Motor neuron (in vitro differentiated cells): ENCODE results near the gene S100A12. TPM values are rescaled to one million over a fixed set of nuclear protein-coding genes. Genes with fewer than 3 reads are reported as not detected.
A peak's percentile ranks its signal among the peaks of the same experiment; 100 is the strongest.

Experiments
- ATAC-seq, 8 experiments: fragments of 200-7000 bp; cut with Tn5 transposase; replicated peaks in 6 of 8; 2 replicates each; pipeline ENCODE4 v1.8.0; 2021; ENCODE audit warnings: mild to moderate bottlenecking in 8 of 8, moderate library complexity in 8 of 8
- H3K27ac ChIP-seq, 2 donors: fragments of 250-450 bp; sonication (Bioruptor Pico); 2 replicates each; pipeline ENCODE4 v1.9.0; 2021; ENCODE audit warnings: antibody characterized with exemption in 2 of 2, mild to moderate bottlenecking in 2 of 2, moderate library complexity in 1 of 2
- H3K4me1 ChIP-seq, 2 donors: fragments of 250-450 bp; sonication (Bioruptor Pico); replicated peaks in 1 of 2; 2 replicates each; pipeline ENCODE4 v1.6.1; 2021; ENCODE audit warnings: antibody characterized with exemption in 2 of 2, mild to moderate bottlenecking in 2 of 2, moderate library complexity in 1 of 2
- H3K4me3 ChIP-seq, 5 donors: fragments of 250-450 bp; sonication (Bioruptor Pico); 2 replicates each; pipeline ENCODE4 v1.9.0; 2021; ENCODE audit warnings: antibody characterized with exemption in 5 of 5, mild to moderate bottlenecking in 5 of 5, moderate library complexity in 4 of 5
- WGBS, 10 experiments: fragments of 450-650 bp; shearing (Covaris generic); methylation state at CpG; one replicate each; pipeline ENCODE4 v1.0.0; 2022; 5-methylcytosine and 5-hydroxymethylcytosine counted together
- in situ Hi-C, 9 experiments: fragments of 400-800 bp; cut with MboI; loops; one replicate each; pipeline ENCODE4 v1.15.0; 2021; ENCODE audit warnings: low sequenced_read_pairs in 9 of 9, low pct_unique_long_range_greater_than_20kb in 2 of 9; ENCODE audit not compliant: unreplicated experiment in 9 of 9
- total RNA-seq, 8 experiments: library from RNA; unstranded; fragments of 300-600 nt; gene quantifications; 2 replicates each; pipeline versions ENCODE4 v1.2.3 to v1.2.4, GENCODE V29; 2022

S100A12 gene
- total RNA-seq, 8 experiments from 2014 or later = not detected

DNA sequence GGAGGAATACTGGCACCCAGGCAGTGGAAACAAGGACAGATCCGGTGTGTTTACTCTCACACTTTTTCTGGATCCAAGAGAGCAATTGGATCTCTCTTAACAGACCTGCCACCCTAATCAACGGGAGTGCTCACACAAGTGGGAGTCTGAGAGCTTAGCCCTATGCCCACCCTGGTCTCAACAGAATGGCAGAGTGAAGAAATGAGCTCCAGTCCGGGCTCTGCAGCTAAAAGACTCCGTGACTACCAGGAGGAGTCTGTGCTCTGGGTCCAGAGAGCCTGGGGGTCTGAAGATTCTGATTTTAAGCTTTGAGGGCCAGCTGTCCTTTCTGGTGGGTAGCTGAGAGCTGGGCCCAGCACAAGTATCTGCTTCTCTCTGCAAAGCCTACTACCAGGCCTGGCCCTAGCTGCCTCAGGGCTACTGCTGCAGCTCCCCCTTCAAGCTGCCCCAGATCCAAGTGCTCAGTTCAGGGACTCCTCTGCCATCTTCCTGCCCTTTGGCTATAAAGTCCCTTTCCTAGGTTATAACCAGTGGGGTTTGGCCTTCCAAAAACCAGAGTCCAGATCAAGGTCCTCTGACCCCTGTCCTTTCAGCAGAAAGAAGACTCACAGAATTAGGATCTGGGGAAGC lies 13.8 kb downstream of the S100A12 start:
- H3K27ac ChIP-seq = no peak overlapping the region
- in situ Hi-C loops = loop anchor here in 3 of 9 experiments (25.0 kb wide), 2 partner anchors 126 to 626 kb away; partner anchors contain the start of genes JTB (in 1 of the 3), RAB13 (in 1 of the 3) and RPS27 (in 1 of the 3)
- ATAC-seq = no peak
- WGBS, 10 experiments = 38 to 68% (median 51%) methylated on average over 1 to 4 of the region's 4 CpGs; no CpG with 5 or more reads in 4 of the 10 experiments
- H3K4me1 ChIP-seq = no peaks in the 10 kb centered on the region
- no peak overlapping the region for H3K4me3 ChIP-seq

DNA sequence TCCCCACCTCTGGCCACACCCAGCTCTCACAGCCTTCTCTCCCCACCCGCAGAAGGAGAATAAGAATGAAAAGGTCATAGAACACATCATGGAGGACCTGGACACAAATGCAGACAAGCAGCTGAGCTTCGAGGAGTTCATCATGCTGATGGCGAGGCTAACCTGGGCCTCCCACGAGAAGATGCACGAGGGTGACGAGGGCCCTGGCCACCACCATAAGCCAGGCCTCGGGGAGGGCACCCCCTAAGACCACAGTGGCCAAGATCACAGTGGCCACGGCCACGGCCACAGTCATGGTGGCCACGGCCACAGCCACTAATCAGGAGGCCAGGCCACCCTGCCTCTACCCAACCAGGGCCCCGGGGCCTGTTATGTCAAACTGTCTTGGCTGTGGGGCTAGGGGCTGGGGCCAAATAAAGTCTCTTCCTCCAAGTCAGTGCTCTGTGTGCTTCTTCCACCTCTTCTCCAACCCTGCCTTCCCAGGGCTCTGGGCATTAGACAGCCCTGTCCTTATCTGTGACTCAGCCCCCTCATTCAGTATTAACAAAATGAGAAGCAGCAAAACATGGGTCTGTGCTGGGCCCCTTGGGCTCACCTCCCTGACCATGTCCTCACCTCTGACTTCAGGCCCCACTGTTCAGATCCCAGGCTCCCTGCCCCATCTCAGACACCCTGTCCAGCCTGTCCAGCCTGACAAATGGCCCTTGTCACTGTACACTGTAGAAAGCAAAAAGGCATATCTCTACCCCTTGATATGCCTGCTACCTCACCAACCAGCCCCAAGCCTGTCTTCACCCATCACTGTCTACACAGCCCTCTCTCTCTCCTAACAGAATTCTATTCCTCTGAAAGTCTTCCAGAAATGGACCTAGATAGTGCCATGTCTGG lies 14.6 kb downstream of the S100A12 start:
- Histone ChIP-seq H3K27ac (no peak overlapping the region), H3K4me1 (no peaks in the 10 kb centered on the region), H3K4me3 (no peak overlapping the region)
- in situ Hi-C loops = loop anchor here in 3 of 9 experiments (25.0 kb wide), 2 partner anchors 126 to 626 kb away; partner anchors contain the start of genes JTB (in 1 of the 3), RAB13 (in 1 of the 3) and RPS27 (in 1 of the 3)
- WGBS, 10 experiments = 20 to 100% (median 74%) methylated on average over 1 to 9 of the region's 11 CpGs; no CpG with 5 or more reads in 3 of the 10 experiments
- ATAC-seq = no peak

DNA sequence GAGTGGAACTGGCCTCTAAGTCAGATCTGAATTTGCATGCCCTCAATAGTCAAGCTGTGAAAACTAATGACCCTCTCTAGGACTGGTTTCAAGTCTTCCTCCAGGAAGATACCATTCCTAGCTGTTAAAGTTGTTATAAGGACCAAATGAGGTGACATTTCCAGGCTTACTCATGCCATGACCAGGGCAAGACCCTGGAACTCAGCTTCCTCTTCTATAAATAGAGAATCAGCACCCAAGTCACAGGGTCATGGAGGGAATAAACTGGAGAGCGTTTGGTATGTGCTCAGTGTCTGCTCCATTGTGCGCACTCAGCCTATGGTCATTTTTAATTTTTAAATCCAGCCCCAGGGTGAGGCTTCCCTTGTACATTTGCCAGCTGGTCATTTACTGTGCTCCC lies 15.2 kb downstream of the S100A12 start:
- WGBS, 10 experiments = 20 to 93% (median 83%) methylated on average over 1 to 2 of the region's 2 CpGs; no CpG with 5 or more reads in 3 of the 10 experiments
- H3K4me1 ChIP-seq = no peaks in the 10 kb centered on the region
- H3K27ac ChIP-seq = no peak overlapping the region
- in situ Hi-C loops = loop anchor here in 3 of 9 experiments (25.0 kb wide), 2 partner anchors 127 to 627 kb away; partner anchors contain the start of genes JTB (in 1 of the 3), RAB13 (in 1 of the 3) and RPS27 (in 1 of the 3)
- H3K4me3 ChIP-seq = no peak overlapping the region
- ATAC-seq = peak in 2 of 8 experiments; percentile 50 to 64

DNA sequence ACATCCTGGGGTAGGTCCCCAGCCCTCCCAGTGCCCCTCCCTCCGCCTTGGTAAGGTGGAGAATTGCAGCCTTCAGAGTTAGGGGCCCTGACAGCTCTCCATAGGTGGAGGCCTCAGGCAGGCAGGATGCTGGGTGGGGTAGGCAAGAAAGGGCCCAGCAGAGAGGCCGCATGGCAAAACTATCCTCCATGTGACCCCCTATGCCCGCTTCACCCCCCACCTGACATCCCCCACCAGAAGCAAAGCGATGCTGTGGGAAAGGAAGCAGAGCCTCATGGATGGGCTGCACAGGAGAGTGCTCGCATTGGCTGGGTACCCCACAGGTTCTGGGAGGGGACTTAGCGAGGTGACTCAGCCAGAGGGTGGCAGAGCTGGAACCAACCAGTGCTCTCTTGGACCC lies 16.2 kb downstream of the S100A12 start:
- 68 to 100% methylated on average over 1 to 3 of the region's 6 CpGs; no CpG with 5 or more reads in 8 of the 10 experiments for WGBS, 10 experiments
- no peak for ATAC-seq
- in situ Hi-C loops = loop anchor here in 4 of 9 experiments (10.0 to 25.0 kb wide), 3 partner anchors 128 to 628 kb away; partner anchors contain the start of genes JTB (in 1 of the 4), RAB13 (in 1 of the 4) and RPS27 (in 1 of the 4)
- Histone ChIP-seq H3K27ac (no peak overlapping the region), H3K4me3 (no peak overlapping the region), H3K4me1 (no peaks in the 10 kb centered on the region)

GRCh38 chr1:153358691-153358975 lies 16.8 kb downstream of the S100A12 start:
- H3K27ac ChIP-seq = no peak overlapping the region
- no peak overlapping the region for H3K4me3 ChIP-seq
- ATAC-seq = no peak
- WGBS, 10 experiments = 0 to 80% (median 63%) methylated on average over 1 to 3 of the region's 3 CpGs; no CpG with 5 or more reads in 4 of the 10 experiments
- in situ Hi-C loops = loop anchor here in 4 of 9 experiments (10.0 to 25.0 kb wide), 3 partner anchors 129 to 629 kb away; partner anchors contain the start of genes JTB (in 1 of the 4), RAB13 (in 1 of the 4) and RPS27 (in 1 of the 4)
- H3K4me1 ChIP-seq = no peaks in the 10 kb centered on the region

DNA sequence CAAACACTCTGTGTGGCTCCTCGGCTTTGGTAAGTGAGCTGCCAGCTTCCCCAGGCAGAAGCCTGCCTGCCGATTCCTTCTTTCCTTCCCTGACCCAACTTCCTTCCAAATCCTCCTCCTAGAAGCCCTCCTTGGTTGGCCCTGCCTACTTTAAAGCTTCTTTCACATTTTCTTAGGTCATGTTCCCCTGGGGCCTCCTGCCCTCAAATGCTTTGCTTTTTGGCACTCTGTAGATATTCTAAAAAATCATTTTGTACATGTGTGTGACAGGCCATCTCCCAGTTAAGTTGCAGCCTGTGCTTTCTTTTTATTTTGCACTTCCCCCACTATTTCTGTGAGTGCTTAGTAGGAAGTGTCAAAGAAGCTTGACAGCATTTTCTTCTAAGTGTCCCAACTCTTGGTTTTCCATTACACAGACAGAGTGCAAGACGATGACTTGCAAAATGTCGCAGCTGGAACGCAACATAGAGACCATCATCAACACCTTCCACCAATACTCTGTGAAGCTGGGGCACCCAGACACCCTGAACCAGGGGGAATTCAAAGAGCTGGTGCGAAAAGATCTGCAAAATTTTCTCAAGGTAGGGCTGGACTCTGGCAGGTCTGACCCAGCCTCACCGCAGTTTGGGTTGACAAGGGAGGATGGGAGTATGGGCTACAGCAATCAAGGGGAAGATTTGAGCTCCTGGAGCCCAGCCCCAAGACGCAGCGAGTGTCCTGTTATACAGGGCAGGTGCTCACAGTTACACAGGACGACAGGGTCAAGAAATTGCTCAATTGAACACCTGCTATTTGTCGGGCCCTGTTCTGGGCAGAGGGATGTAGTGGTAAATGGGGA lies 17.3 kb downstream of the S100A12 start, which contains the start of gene S100A9:
TSS of gene S100A9 (plus strand) at position 2 of the 838 bp plus-strand sequence. CDS start at position 432, 430 bp downstream.
- no peak within 1 kb of the TSS for H3K27ac ChIP-seq
- no peak within 1 kb of the TSS for H3K4me3 ChIP-seq
- in situ Hi-C loops = loop anchor here in 4 of 9 experiments (10.0 to 25.0 kb wide), 3 partner anchors 129 to 629 kb away; partner anchors contain the start of genes JTB (in 1 of the 4), RAB13 (in 1 of the 4) and RPS27 (in 1 of the 4)
- 14 to 81% (median 75%) methylated on average over 1 to 10 of the region's 11 CpGs; no CpG with 5 or more reads in 1 of the 10 experiments for WGBS, 10 experiments
- H3K4me1 ChIP-seq = no peaks in the 10 kb centered on the region
- ATAC-seq = no peak

DNA sequence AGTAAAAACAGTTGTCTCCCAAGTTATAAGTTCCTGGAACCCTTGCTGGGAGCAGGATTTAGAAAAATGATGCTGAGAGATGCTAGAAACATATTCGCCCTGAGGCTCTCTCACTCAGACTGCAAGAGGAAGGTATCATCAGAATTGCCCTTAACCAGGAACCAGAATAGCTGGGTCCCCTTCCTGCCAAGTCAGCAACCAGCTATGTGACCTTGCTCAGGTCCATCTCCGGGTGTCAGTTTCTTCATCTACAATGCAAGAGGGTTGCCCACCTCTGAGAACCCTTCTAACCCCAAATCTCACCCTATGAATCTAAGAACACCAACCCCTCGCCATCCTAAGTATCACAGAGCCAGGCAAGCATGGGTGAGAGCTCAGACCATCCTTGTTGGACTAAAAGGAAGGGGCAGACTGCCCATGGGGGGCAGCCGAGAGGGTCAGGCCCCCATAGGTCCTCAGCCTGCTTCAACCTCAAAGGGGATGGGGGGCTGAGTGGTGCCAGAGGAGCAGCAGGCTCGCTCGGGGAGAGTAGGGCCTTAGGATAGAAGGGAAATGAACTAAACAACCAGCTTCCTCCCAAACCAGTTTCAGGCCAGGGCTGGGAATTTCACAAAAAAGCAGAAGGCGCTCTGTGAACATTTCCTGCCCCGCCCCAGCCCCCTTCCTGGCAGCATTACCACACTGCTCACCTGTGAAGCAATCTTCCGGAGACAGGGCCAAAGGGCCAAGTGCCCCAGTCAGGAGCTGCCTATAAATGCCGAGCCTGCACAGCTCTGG lies 18.2 kb downstream of the S100A12 start:
- in situ Hi-C loops = loop anchor here in 4 of 9 experiments (10.0 to 25.0 kb wide), 3 partner anchors 130 to 630 kb away; partner anchors contain the start of genes JTB (in 1 of the 4), RAB13 (in 1 of the 4) and RPS27 (in 1 of the 4)
- Histone ChIP-seq H3K27ac (no peak overlapping the region), H3K4me3 (no peak overlapping the region), H3K4me1 (no peaks in the 10 kb centered on the region)
- no peak for ATAC-seq
- WGBS, 10 experiments = 20 to 67% (median 60%) methylated on average over 1 to 9 of the region's 10 CpGs; no CpG with 5 or more reads in 1 of the 10 experiments

- no peaks in the 10 kb centered on the region for H3K4me1 ChIP-seq
- ATAC-seq = no peak
- no peak overlapping the region for H3K4me3 ChIP-seq
- in situ Hi-C loops = loop anchor here in 4 of 9 experiments (10.0 to 25.0 kb wide), 3 partner anchors 131 to 631 kb away; partner anchors contain the start of genes JTB (in 1 of the 4), RAB13 (in 1 of the 4) and RPS27 (in 1 of the 4)
- no peak overlapping the region for H3K27ac ChIP-seq
- WGBS, 10 experiments = 16 to 100% (median 77%) methylated on average over 1 to 8 of the region's 8 CpGs; no CpG with 5 or more reads in 3 of the 10 experiments
These were observed 18.9 kb downstream of the S100A12 start for GRCh38 chr1:153356392-153357075.

DNA sequence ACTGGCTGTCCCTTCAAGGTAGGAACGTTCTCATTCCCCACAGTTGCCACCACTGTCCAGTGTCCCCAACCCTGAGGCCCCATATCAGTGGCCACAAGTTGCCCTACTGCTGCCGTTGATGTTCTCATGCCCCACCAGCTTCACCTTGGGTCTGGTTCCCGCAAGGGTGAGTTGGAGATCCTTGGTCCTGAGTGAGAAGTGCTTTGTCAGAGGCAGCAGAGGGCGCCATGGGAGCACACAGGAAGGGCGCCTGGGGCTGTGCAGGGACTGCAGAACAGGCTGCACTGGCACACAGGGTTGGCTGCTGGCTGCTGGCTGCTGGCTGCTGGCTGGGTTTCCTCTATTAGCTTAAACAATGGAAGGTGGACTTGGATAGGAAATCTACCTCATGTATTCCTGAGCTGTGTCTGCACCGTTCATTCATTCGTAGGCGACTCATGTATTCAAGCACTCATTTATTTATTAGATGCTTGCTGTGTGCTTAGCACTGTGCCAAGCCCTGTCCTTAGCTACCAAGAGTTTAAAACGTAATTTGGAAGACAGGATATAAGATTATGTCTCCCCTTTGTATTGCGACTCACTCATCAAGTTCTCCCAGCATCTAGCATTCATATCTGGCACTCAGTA lies 19.9 kb downstream of the S100A12 start:
- Histone ChIP-seq H3K4me1 (no peaks in the 10 kb centered on the region), H3K4me3 (no peak overlapping the region), H3K27ac (no peak overlapping the region)
- peak in 3 of 8 experiments; percentile 85 to 95 (median 95) for ATAC-seq
- in situ Hi-C loops = loop anchor here in 4 of 9 experiments (10.0 to 25.0 kb wide), 3 partner anchors 132 to 632 kb away; partner anchors contain the start of genes JTB (in 1 of the 4), RAB13 (in 1 of the 4) and RPS27 (in 1 of the 4)
- WGBS, 10 experiments = 6 to 78% (median 44%) methylated on average over 2 to 10 of the region's 10 CpGs; no CpG with 5 or more reads in 1 of the 10 experiments

DNA sequence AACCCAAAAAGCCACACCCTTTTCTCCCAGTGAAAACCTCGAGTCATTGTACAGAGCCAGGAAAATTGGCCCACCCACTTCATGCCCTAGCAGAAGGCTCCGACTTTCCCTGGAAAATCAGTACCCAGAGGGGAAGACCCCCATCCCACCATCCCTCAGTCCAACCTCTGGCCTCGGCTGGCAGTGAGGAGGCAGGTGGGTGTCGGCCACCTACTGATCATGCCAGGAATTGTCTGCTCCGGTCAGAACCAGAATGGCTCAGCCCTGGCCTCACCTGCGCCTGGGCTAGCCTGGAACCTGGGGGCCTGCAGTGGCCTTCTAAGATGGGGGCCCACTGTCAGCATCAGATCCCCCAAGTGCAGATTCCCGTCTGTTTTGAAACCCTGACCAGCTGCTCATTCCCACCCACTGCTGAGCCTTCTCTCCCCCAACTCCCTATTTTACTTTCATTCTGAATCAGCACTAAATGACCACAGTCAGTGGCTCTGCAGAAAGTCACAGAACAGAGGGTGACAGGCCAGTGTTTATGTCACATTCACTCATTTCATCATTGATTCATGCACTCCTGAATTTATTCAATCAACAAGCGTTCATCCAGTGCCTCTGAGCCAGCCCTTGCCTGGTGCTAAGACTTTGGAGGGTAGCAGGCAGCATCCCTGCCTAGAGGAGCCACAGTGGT lies 20.8 kb downstream of the S100A12 start:
- ATAC-seq = no peak
- H3K27ac ChIP-seq = no peak overlapping the region
- 40 to 81% (median 69%) methylated on average over 1 to 6 of the region's 8 CpGs; no CpG with 5 or more reads in 3 of the 10 experiments for WGBS, 10 experiments
- H3K4me1 ChIP-seq = no peaks in the 10 kb centered on the region
- H3K4me3 ChIP-seq = no peak overlapping the region
- in situ Hi-C loops = loop anchor here in 4 of 9 experiments (10.0 to 25.0 kb wide), 3 partner anchors 133 to 633 kb away; partner anchors contain the start of genes JTB (in 1 of the 4), RAB13 (in 1 of the 4) and RPS27 (in 1 of the 4)
